ENCODE results near the gene CEP170.
A peak's percentile ranks its signal among the peaks of the same experiment; 100 is the strongest.

The CEP170 gene

DNA sequence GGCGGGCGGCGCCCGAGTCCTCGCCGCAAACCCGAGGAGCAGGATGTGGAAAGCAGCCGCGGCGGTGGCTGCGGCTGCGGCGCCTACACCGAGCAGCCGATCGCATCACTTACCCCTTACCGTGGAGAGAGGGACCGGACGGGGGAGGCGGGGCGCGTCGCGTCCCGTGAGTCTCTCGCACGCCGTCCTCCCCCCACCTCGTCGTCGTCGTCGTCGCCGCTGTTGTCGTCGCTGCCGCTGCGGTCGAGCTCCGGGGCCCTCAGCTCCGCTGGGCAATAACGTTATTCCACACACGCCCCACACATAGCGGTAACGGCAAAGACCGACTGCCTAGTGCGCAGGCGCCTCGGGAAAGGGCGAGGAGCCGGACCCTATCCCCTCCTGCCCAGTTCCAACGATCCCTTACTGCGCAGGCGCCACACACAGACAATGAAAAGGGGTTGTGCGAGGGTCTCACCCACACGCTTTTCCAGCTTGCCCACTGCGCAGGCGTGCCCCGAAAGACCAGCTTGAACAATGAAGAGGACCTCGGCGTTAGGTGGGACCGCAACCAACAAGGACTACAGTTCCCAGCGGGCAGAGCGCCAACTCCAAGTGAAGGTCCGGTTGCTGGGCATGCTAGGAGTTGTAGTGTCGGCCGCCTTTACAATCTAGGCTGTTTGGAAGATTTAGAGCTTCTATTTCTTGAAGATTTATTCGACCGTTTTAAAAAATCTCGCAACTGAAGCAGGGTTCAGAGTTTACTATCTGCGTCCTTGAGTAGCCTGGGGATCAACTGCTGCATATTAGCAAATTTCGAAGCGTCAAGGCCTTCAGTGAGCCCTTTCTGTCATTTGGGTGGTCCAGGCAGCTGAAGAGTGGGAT is at the start of gene CEP170:
CEP170 (minus strand) TSS at position 355 of the 864 bp plus-strand sequence. CDS start 30,001 bp downstream, outside the sequence.
- TF ChIP-seq, protein P1, sequence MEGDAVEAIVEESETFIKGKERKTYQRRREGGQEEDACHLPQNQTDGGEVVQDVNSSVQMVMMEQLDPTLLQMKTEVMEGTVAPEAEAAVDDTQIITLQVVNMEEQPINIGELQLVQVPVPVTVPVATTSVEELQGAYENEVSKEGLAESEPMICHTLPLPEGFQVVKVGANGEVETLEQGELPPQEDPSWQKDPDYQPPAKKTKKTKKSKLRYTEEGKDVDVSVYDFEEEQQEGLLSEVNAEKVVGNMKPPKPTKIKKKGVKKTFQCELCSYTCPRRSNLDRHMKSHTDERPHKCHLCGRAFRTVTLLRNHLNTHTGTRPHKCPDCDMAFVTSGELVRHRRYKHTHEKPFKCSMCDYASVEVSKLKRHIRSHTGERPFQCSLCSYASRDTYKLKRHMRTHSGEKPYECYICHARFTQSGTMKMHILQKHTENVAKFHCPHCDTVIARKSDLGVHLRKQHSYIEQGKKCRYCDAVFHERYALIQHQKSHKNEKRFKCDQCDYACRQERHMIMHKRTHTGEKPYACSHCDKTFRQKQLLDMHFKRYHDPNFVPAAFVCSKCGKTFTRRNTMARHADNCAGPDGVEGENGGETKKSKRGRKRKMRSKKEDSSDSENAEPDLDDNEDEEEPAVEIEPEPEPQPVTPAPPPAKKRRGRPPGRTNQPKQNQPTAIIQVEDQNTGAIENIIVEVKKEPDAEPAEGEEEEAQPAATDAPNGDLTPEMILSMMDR (IDR thresholded peaks at IDR 0.05; ENCODE audit: insufficient read depth, low read depth, low read length, missing control alignments): no peak
- peak within 1 kb of the TSS; percentile 92 for H3K4me3 ChIP-seq (ENCODE audit: low read length)
- peak; percentile 93 for DNase-seq (ENCODE audit: low read depth)

DNA sequence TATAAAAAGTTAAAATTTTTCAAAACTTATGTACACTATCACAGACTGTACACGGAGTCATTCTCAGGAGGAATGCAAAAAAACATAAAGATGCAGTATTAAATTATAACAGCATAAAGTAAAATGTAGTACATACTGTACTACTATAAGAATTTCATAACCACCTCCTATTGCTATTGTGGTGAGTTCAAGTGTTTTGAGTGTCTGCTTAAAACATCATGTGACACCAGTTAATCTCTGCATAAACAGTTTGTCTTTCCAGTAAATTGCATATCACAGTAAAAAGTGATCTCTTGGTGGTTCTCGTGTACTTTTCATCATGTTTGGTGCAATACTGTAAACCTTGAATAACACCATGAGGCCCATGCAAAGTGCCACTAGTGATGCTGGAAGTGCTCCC is 46.0 kb upstream of the CEP170 start:
- DNase-seq (ENCODE audit: low read depth): no peak
- TF ChIP-seq, protein P1 (IDR thresholded peaks at IDR 0.05; ENCODE audit: insufficient read depth, low read depth, low read length, missing control alignments): no peak
- no peak overlapping the region for H3K4me3 ChIP-seq (ENCODE audit: low read length)

GRCh38 chr1:243299069-243299468 is 44.0 kb upstream of the CEP170 start:
- no peak overlapping the region for H3K4me3 ChIP-seq (ENCODE audit: low read length)
- TF ChIP-seq, protein P1 (IDR thresholded peaks at IDR 0.05; ENCODE audit: insufficient read depth, low read depth, low read length, missing control alignments): no peak

GRCh38 chr1:243294723-243295121 is 39.6 kb upstream of the CEP170 start:
- no peak overlapping the region for H3K4me3 ChIP-seq (ENCODE audit: low read length)
- peak; percentile 87 for DNase-seq (ENCODE audit: low read depth)
- TF ChIP-seq, protein P1 (IDR thresholded peaks at IDR 0.05; ENCODE audit: insufficient read depth, low read depth, low read length, missing control alignments): no peak

More at GRCh38 chr1:243299069-243299468, 44.0 kb upstream of the CEP170 start:
- no peak for DNase-seq (ENCODE audit: low read depth)

DNA sequence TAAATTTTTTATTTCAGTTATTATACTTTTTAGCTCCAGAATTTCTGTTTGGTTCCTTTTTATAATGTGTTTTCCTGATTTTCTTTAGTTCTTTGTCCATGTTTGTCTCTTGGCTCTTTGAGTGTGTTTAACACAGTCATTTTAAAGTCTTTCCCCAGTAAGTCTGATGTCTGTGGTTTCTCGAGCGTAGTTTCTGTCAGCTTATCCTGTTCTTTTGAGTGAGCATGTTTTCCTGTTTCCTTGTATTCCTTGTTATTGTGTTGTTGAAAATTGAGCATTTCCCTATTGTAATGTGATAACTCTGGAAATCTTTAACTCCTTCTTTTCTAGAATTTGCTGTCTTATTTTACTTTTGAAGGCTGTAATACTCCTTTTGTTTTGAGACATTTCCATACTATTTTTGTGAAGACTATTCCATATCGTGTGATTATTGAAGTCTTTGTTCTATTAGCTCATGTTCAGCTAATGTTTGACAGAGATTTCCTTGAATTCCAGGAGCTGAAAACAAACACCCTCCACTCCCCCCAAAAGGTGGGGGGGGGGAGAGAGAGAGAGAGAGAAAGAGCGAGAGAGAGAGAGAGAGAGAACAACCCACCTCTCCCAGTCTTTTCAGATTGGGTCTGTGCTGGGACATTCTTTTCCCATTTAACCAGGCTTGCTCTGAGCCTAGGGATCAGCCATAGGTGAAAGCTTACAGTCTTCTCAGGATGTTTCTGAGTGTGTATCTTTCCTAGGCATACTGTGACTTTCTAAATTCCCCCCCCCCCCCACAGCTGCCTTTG is 39.1 kb upstream of the CEP170 start:
- no peak overlapping the region for H3K4me3 ChIP-seq (ENCODE audit: low read length)
- peak; percentile 22 for DNase-seq (ENCODE audit: low read depth)
- TF ChIP-seq, protein P1 (IDR thresholded peaks at IDR 0.05; ENCODE audit: insufficient read depth, low read depth, low read length, missing control alignments): no peak

- TF ChIP-seq, protein P1 (IDR thresholded peaks at IDR 0.05; ENCODE audit: insufficient read depth, low read depth, low read length, missing control alignments): no peak
- DNase-seq (ENCODE audit: low read depth): no peak
- no peak overlapping the region for H3K4me3 ChIP-seq (ENCODE audit: low read length)
These were observed 37.0 kb upstream of the CEP170 start for GRCh38 chr1:243292117-243292516.
